Esophagus mucosa (tissue), 1 donor: Measurements from ENCODE around the gene ZBTB21. TPM values are rescaled to one million over a fixed set of nuclear protein-coding genes. Genes with fewer than 3 reads are reported as not detected.

Experiments used
- ATAC-seq: fragments of 200-7000 bp; cut with Tn5 transposase; one replicate; pipeline ENCODE4 v1.9.1; 2020
- total RNA-seq: library from RNA; stranded (reverse); gene quantifications from one replicate; pipeline ENCODE4 v1.2.4, GENCODE V29; 2023
- donor health status: DM: yes; HTN: yes; CAD: no.

Gene ZBTB21
- total RNA-seq, 1 donor from 2014 or later = 8.7 TPM

DNA sequence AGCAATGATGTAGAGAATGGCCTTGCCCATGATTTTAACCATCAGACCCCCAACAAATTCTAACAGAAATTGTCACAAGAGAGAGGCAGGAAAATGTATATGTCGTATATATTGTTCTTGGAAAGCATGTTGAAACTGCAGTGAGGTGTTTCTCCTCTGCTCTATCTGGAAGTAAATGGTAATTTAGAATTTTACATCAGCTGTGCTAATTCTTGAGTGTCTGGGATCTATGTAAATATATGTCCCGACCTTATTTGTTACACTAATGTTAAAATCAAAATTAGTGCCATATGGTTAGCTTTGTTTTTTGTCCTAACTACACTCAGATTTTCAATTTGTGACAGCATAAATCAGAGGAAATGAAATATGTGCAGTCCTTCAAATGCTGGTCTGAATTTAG is 20.5 kb downstream of the ZBTB21 start:
- ATAC-seq = no peak

DNA sequence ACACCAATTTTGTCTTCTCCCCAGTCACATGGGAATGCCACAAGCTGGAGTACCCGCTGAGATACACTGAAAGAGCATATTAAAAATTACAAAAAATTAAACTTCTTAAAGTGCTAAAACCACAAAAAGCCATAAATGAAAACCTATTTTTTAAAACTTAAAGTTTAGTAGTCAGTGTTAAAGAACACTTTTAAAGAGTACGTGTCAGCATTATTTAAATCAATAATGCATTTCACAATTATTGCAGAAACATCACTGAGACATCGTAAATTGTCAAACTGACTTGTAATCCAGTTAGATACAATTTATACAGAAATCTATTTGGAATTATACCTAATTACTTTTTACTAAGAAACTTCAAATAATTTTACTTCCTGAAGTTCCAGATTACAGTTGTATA is 22.9 kb downstream of the ZBTB21 start:
- no peak for ATAC-seq

DNA sequence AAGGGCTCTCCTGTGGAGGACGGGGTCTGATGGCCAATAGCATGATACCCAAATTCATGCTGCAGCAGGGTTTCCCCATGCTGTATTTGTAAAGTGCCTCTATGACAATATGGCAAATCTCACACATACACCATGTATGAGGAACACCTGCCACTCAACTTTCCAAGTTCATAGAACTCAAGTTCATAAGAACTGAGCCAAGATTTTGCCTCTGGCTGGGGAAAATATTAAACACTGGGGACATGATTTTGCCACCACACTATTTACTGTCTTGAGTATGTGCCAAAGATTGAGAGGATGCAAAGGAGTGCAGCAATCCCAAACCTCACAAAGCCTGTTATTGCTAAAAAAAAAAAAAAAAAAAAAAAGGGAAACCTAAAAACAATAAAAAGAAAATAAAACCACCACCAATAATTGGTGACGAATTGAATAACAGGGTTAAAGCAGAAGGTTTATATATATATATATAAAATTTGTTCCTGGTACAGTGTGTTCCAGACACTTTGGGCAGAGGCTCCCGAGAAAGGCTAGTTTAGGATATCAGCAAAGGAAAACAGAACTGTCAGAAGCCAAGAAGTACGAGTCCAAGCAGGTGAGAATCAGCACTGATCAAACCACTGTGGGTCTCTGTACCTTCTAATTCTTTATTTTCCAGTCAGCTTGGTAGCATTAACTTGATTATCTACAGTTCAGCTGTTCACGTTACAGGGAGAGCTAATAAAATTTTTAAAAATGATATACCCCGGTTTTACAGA is 24.3 kb downstream of the ZBTB21 start:
- ATAC-seq = no peak

- no peak for ATAC-seq
Measured at GRCh38 chr21:41983229-41983628, 26.9 kb downstream of the ZBTB21 start.

DNA sequence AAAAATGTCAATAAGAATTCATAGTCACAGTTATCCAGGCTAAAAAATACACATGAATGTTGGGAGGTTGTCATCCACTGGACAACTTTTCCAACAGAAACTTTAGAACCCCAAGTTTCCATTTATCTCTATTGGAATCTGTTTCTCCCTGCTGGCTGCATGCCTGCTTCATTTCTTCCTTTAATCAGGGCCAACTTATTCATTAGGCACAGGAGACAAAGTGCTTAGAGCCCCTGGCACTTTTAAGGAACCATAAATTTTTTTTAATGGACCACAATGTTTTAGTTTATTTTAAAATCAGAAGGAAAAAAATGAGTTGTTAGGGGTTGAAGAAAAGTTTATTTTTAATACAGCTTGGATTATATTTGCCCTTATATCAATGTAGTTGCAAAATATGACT is 29.6 kb downstream of the ZBTB21 start:
- no peak for ATAC-seq

- no peak for ATAC-seq
Measured at GRCh38 chr21:41979751-41980369, 30.3 kb downstream of the ZBTB21 start.

GRCh38 chr21:41979335-41979734 is 30.8 kb downstream of the ZBTB21 start:
- ATAC-seq = no peak

GRCh38 chr21:41977034-41977950 is 32.9 kb downstream of the ZBTB21 start:
- no peak for ATAC-seq

GRCh38 chr21:41976611-41977010 is 33.5 kb downstream of the ZBTB21 start:
- no peak for ATAC-seq

- ATAC-seq = no peak
Measured at GRCh38 chr21:41975391-41976272, 34.5 kb downstream of the ZBTB21 start.

GRCh38 chr21:41974752-41975053 is 35.5 kb downstream of the ZBTB21 start:
- ATAC-seq = no peak

- ATAC-seq = peak; percentile 39
Measured at GRCh38 chr21:41973861-41974751, 36.1 kb downstream of the ZBTB21 start.

- ATAC-seq = peak; percentile 88
Measured at GRCh38 chr21:41973427-41973831, 36.7 kb downstream of the ZBTB21 start.

GRCh38 chr21:41972511-41973205 is 37.5 kb downstream of the ZBTB21 start:
- ATAC-seq = no peak

- ATAC-seq = no peak
Measured at GRCh38 chr21:41971891-41972290, 38.3 kb downstream of the ZBTB21 start.

DNA sequence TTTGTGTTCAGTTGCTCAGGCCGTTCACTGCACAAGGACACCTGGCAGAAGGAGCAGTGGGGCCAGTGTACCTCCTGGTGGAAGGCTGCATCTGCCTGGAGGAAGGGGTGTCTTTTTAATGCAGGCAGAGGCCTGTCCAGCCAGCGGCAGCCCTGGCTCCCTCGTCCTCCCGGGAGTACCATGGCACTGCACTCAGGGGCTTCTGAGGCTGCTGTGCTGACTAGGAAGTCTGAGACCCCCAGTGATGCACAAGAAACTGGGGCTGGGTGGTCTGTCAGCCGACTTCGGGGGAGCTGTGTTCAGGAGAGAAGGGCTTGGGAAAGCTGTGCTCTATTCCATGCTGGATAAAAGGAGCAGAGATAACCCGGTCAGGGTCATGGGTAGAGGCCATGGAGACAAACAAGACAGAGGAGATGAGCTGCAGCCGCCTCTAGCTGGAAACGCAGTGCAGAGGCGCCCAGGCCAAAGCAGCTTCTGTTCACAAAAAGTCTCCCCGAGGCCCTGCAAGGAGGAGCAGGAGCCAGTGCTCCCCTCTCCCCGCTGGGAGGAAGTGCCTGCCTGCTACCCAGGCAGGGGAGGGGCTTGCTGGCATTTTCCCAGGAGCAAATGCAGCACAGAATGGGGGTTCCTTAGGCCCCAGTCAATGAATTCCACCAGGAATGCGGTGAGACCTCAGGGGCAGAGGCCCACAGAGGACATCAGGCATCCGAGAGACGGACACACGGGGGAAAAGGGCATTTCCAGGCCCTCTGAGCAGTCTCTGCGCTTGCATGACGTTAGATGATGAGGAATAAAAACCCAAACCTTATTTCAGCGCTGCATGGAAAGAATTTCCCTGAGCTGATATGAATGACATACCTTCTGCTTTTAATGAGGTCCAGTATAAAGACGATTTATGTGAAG is 39.2 kb downstream of the ZBTB21 start:
- no peak for ATAC-seq

DNA sequence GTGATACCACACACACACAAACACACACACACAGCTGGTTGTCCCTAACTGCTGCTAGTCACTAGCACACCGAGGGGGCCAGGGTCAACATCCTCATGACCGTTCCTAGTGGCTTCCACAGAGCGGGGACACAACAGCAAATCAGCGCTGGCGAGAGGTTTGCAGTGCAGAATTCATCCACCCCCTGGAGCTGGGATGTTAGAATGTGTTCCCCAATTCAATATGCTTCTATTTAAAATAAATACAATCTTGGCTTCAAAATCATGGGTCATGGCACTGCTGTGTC is 40.1 kb downstream of the ZBTB21 start:
- ATAC-seq = no peak

DNA sequence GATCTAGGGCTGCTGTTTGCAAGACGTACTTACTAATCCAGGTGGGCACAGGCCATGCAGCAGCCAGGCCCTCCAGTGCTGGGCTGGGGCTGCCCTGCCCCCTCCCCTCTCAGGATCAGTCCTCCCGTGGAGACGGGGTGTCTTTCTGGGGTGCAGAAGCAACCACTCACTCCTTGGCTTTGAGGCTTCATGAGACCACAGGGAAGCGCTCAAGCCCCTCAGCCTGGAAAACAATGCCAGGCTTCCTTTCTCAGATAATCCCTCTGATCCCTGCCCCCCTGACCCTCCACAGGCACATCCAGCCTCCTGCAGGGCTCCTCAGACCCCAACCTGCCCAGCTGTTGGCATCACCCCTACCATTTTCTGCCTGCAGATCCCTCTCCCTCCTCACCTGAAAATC is 42.5 kb downstream of the ZBTB21 start:
- no peak for ATAC-seq

DNA sequence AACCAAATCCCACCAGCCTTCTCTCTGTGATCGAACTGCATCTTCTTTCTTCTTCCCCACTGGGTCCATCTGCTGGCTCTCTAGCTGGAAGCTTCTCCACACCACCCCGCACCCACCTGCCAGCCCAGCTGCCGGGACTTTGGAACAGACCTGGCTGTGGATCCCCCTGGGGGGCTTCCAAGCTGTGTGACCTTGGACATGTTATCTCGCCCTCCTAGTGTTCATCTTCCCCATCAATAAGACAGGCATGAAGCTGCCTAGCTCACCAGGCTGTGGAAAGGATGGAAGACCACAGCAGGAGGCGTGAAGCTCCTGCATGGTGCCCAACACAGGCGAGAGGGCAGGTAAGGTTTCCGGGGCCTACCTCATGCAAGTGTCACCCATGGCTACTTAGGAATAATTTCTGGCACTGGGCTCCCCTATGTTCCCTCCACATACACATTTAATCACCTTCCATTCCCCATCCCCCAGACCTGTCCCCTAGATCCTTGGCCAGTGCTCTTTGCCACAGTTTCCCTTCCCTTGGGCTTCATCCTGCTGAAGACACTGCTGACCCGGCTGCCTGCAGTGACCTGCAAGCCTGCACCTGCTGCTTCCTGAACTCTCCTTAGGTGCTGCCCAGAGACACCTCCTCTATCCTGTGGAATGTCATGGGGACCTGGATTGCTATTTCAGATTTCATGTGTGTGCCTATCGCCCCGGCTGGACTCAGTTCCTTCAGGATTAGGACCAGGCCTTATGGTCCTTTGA is 43.1 kb downstream of the ZBTB21 start:
- ATAC-seq = no peak
